Right cardiac atrium (tissue), 5 donors: ENCODE results near the gene PSTPIP1. TPM values are rescaled to one million over a fixed set of nuclear protein-coding genes. Genes with fewer than 3 reads are reported as not detected.

Experiments used
- ATAC-seq, 2 donors: fragments of 200-7000 bp; cut with Tn5 transposase; one replicate each; pipeline versions ENCODE4 v1.8.0 to v1.9.1; 2020; ENCODE audit warnings: moderate library complexity in 2 of 2, mild to moderate bottlenecking in 1 of 2
- DNase-seq, 3 donors: peaks; one replicate each; pipeline ENCODE4 v3.0.0-alpha.2; 2020
- H3K27ac ChIP-seq: one replicate; pipeline ENCODE4 v1.5.1; 2013; ENCODE audit warnings: mild to moderate bottlenecking, low read length, control low read depth, moderate library complexity
- H3K27me3 ChIP-seq: one replicate; pipeline ENCODE4 v1.6.1; 2013; ENCODE audit not compliant: control insufficient read depth, insufficient read depth
- H3K4me1 ChIP-seq: one replicate; pipeline ENCODE4 v1.6.1; 2013; ENCODE audit warnings: low read length; ENCODE audit not compliant: control insufficient read depth, insufficient read depth
- H3K4me3 ChIP-seq: one replicate; pipeline ENCODE4 v1.5.1; 2013; ENCODE audit warnings: low read length, control low read depth
- H3K9me3 ChIP-seq: one replicate; pipeline ENCODE4 v1.6.1; 2013; ENCODE audit warnings: low read length; ENCODE audit not compliant: control insufficient read depth
- whole genome bisulfite sequencing: extraction: QIAGEN DNeasy Blood & Tissue Kit; methylation state at CpG from one replicate; pipeline ENCODE4 v1.1.7; 2013; 5-methylcytosine and 5-hydroxymethylcytosine counted together
- intact Hi-C, 4 donors: fragments of 100-400 bp; cut with DNase I; formaldehyde crosslinking; loops; one replicate each; pipeline versions ENCODE4 v1.11.0 to v1.14.0; 2022 to 2023
- polyA plus RNA-seq: library from polyadenylated mRNA; stranded (reverse); fragments of 200-250 nt; gene quantifications from one replicate; pipeline ENCODE4 v1.2.3, GENCODE V29; 2013
- total RNA-seq, 4 donors: library from RNA; stranded (reverse); fragmentation: NEBNext Ultra II Directional; extraction: Animal tissue kit (Norgen Biotek cat#: 25700); gene quantifications; one replicate each; pipeline ENCODE4 v1.2.1, GENCODE V29; 2021
- donor health status: healthy with polysubstance abuse.
- donor health status: DM: no; HTN: yes; CAD: no.
- donor health status: DM: no; HTN: no; CAD: no.
- donor health status: DM: no; HTN: yes; CAD: no; lungs with severe emphysema.
- donor health status: DM: yes; HTN: yes; CAD: no.

The PSTPIP1 gene
- total and polyA plus RNA-seq, 5 donors: 1.9 to 6.0 (median 5.0) TPM

DNA sequence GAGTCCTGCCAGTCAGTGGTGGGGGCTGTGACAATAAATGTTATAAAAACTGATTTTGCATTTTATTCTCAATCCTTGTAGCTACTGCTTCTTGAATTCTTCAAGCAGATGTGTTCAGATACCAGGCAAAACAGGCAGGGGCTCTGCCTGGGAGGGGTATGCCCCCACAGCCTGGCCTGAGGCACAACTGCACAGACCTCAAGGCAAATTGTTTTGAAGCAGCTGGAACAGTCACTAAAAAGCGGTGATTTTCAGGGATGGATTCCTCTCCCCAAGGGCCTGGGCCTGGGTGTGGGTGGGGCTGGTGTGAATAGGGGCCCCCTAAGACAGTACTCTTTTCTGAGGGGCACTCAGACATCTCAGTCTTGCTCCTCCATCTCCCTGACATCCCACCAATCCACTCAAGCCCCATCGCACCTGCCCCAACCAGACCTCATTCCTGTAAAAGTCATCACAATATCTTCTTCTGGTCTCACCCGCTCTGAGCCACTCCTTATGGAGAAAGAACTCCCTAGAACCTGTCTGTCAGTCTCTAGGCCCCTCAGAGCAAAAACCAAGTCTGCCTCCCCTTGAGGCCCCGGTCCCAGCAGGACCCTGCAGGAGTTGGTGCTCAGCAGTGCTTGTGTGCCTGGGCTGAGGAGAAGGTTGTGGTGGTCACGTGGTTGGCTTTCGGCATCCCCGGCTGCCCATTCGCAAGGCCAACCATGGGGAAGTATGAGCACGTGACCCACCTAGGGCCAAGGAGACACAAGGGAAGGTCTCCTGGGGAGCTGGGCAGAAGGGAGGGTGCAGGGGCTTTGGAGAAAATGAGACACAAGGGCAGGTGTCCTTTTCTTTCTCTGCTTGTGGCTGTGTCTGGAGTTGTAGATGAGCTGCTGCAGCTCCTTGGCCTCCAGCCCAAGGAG, 2.9 kb upstream of the PSTPIP1 start:
- peak in 1 of 3 donors; percentile 67 for DNase-seq
- WGBS: 89% methylated on average over 9 of the region's 9 CpGs
- Histone ChIP-seq H3K9me3 (no peaks in the 10 kb centered on the region), H3K4me3 (no peak overlapping the region), H3K27ac (no peak overlapping the region), H3K4me1 (peaks cover 8% of the 10 kb centered on the region), H3K27me3 (no peaks in the 10 kb centered on the region)
- intact Hi-C loops: no loop called here
- no peak for ATAC-seq

DNA sequence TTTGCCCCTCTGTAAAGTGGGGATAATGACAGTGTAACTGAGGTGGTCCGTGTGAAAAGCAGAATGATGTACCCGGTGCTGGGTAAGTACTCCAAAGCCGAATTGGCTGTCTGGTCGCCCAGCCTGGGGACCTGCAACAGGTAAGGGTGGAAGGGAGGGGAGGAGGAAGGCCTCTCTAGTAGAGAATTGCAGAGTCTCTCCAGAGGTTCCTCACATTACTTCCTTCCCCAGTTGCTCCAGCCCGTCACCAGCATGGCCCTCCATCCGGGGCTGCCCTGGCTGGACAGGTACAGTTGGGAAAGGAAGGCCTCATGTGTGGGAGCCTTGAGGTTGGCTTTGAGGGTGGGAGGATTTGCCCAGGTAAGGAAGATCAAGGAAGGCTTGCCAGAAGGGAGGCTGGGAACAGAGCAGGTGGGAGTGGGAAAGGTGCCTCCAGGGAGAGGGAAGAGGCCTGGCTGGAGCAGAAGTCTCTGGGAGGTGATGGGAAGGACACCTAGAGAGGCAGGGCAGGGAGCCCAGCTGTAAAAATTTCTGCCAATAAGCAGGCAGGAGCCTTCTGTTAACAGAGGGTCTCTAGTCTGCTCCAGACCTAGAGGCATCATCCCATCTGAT, 1.7 kb upstream of the PSTPIP1 start:
- no peaks in the 10 kb centered on the region for H3K9me3 ChIP-seq
- H3K27ac ChIP-seq: no peak overlapping the region
- H3K4me1 ChIP-seq: peaks cover 8% of the 10 kb centered on the region
- H3K27me3 ChIP-seq: no peaks in the 10 kb centered on the region
- no peak for DNase-seq
- WGBS: 88% methylated on average over 6 of the region's 6 CpGs
- intact Hi-C loops: no loop called here
- ATAC-seq: no peak
- H3K4me3 ChIP-seq: no peak overlapping the region

DNA sequence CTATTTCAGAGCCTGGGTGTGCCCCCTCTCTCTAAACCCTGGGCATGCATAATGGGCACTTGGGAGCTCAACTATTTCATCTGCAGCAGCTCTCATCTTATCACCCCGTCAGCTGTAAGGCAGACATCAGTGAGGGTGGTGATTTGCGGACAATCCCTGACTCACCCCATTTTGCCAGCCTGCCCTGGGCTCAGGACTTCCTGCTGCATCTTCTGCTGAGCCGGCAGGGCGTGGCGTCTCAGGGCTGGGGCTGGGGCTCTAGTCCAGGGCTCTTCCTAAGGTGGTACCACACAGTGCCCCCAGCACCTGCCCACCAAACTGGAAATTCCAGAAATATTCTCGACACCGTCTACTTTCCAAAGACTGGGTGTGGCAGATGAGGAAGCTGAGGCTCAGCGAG, 925 bp upstream of the PSTPIP1 start:
- DNase-seq (peak; percentile 64 to 82 (median 79)), ATAC-seq (peak in 1 of 2 donors; percentile 13)
- Histone ChIP-seq H3K4me3 (no peak overlapping the region), H3K4me1 (peaks cover 7% of the 10 kb centered on the region), H3K9me3 (no peaks in the 10 kb centered on the region), H3K27ac (no peak overlapping the region), H3K27me3 (no peaks in the 10 kb centered on the region)
- 87% methylated on average over 8 of the region's 8 CpGs for WGBS
- intact Hi-C loops: no loop called here

- Histone ChIP-seq H3K27ac (no peak overlapping the region), H3K4me1 (peaks cover 5% of the 10 kb centered on the region), H3K4me3 (no peak overlapping the region), H3K9me3 (no peaks in the 10 kb centered on the region), H3K27me3 (no peaks in the 10 kb centered on the region)
- intact Hi-C loops: no loop called here
- no peak for ATAC-seq
- DNase-seq: no peak
- 94% methylated on average over 6 of the region's 6 CpGs for WGBS
These were observed 430 bp upstream of the PSTPIP1 start for GRCh38 chr15:76994496-76994895.

GRCh38 chr15:76996076-76996525, 1.2 kb downstream of the PSTPIP1 start:
- ATAC-seq (no peak), DNase-seq (no peak)
- Histone ChIP-seq H3K4me1 (peaks cover 5% of the 10 kb centered on the region), H3K27me3 (no peaks in the 10 kb centered on the region), H3K9me3 (no peaks in the 10 kb centered on the region), H3K27ac (no peak overlapping the region), H3K4me3 (no peak overlapping the region)
- intact Hi-C loops: no loop called here
- 40% methylated on average over 9 of the region's 9 CpGs for WGBS

- Histone ChIP-seq H3K4me3 (no peak overlapping the region), H3K27me3 (no peaks in the 10 kb centered on the region), H3K27ac (no peak overlapping the region), H3K9me3 (no peaks in the 10 kb centered on the region), H3K4me1 (peaks cover 5% of the 10 kb centered on the region)
- intact Hi-C loops: no loop called here
- ATAC-seq (peak; percentile 68 to 73), DNase-seq (peak; percentile 51 to 86 (median 84))
- 61% methylated on average over 14 of the region's 14 CpGs for WGBS
These were observed 1.8 kb downstream of the PSTPIP1 start for GRCh38 chr15:76996526-76997401.

DNA sequence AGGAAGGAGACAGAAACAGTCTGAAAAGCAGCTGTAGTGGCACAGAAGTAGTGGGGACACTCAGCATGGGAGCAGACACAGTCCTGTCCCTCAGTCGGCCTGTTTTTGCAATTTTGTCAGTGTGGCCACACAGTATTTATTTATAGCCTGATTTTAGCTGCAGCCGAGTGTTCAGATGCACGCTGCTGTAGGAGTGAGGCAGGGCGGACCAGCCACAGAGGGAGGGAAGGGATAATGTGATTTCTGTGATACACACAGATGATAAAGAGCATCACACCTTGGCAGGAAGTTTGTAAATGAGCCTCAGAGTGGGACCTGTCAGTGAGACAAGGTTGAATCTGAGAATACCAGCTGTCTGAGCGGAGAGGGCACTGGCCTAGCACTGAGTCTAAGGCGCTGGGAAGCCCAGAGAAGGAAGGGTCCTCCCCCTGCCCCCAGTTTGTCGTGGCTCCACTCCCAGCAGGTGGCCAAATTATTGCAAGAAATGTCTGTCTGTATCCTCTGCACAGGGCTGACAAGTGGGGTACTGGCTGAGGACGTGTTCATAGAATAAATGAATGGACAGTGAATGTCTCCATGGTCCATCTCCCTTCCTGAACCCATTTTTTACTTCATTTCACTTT, 3.8 kb downstream of the PSTPIP1 start:
- Histone ChIP-seq H3K9me3 (no peaks in the 10 kb centered on the region), H3K4me1 (peaks cover 5% of the 10 kb centered on the region), H3K4me3 (no peak overlapping the region), H3K27me3 (no peaks in the 10 kb centered on the region), H3K27ac (no peak overlapping the region)
- WGBS: 78% methylated on average over 8 of the region's 8 CpGs
- no peak for DNase-seq
- no peak for ATAC-seq
- intact Hi-C loops: no loop called here

- Histone ChIP-seq H3K9me3 (no peaks in the 10 kb centered on the region), H3K4me1 (peaks cover 5% of the 10 kb centered on the region)
These were observed 5.1 kb downstream of the PSTPIP1 start for GRCh38 chr15:76999996-77000395.

GRCh38 chr15:77001351-77001750, 6.4 kb downstream of the PSTPIP1 start:
- intact Hi-C loops: no loop called here
- Histone ChIP-seq H3K27me3 (no peaks in the 10 kb centered on the region), H3K27ac (no peak overlapping the region), H3K9me3 (no peaks in the 10 kb centered on the region), H3K4me1 (peaks cover 5% of the 10 kb centered on the region), H3K4me3 (no peak overlapping the region)
- DNase-seq (no peak), ATAC-seq (no peak)
- 74% methylated on average over 4 of the region's 4 CpGs for WGBS

More at GRCh38 chr15:76999996-77000395, 5.1 kb downstream of the PSTPIP1 start:
- H3K4me3 ChIP-seq: no peak overlapping the region
- H3K27ac ChIP-seq: no peak overlapping the region
- DNase-seq: no peak
- no peaks in the 10 kb centered on the region for H3K27me3 ChIP-seq
- 87% methylated on average over 2 of the region's 2 CpGs for WGBS
- no peak for ATAC-seq
- intact Hi-C loops: no loop called here

- Histone ChIP-seq H3K27ac (no peak overlapping the region), H3K4me1 (no peaks in the 10 kb centered on the region), H3K9me3 (no peaks in the 10 kb centered on the region), H3K27me3 (no peaks in the 10 kb centered on the region), H3K4me3 (no peak overlapping the region)
- ATAC-seq (no peak), DNase-seq (no peak)
- intact Hi-C loops: no loop called here
- 74% methylated on average over 4 of the region's 4 CpGs for WGBS
These were observed 7.0 kb downstream of the PSTPIP1 start for GRCh38 chr15:77001966-77002365.
